ENCODE data around the gene STXBP5L.

- TF ChIP-seq EGR1 (IDR thresholded peaks at IDR 0.05) (no peak), TAF1 (IDR thresholded peaks at IDR 0.05; ENCODE audit: low read depth) (no peak), YY1 (IDR thresholded peaks at IDR 0.05; ENCODE audit: low read depth) (no peak), TEAD4 (IDR thresholded peaks at IDR 0.05) (no peak), FOXM1 (IDR thresholded peaks at IDR 0.05; ENCODE audit: borderline replicate concordance, low read depth) (no peak), CEBPB (IDR thresholded peaks at IDR 0.05) (no peak)
These were observed 361 bp upstream of the STXBP5L start for GRCh38 chr3:120907659-120908029.

Data from Ishikawa (cell line).